HepG2 (cell line): ENCODE data around the gene SLC16A3. TPM values are rescaled to one million over a fixed set of nuclear protein-coding genes. Genes with fewer than 3 reads are reported as not detected.
A peak's percentile ranks its signal among the peaks of the same experiment; 100 is the strongest.

Source experiments
- ELF3 ChIP-seq: IDR thresholded peaks from 2 replicates; pipeline ENCODE4 v1.6.1; 2016; ENCODE audit warnings: missing genetic modification reagents, missing compliant biosample characterization
- FOXA1 ChIP-seq, 2 experiments: fragments of 450-650 bp in 1 of 2; sonication (generic) in 1 of 2; formaldehyde crosslinking in 1 of 2; IDR thresholded peaks; 2 replicates each; pipeline versions ENCODE4 v1.4.0 to v1.6.1; 2016 to 2020; ENCODE audit warnings: missing genetic modification reagents in 1 of 2
- KDM4B ChIP-seq: sonication (generic); formaldehyde crosslinking; IDR thresholded peaks from 2 replicates; pipeline ENCODE4 v1.4.0; 2020; ENCODE audit warnings: missing genetic modification reagents
- KLF13 ChIP-seq: sonication (generic); formaldehyde crosslinking; IDR thresholded peaks from 2 replicates; pipeline ENCODE4 v1.4.0; 2020; ENCODE audit warnings: mild to moderate bottlenecking, missing genetic modification reagents
- KMT2B ChIP-seq: IDR thresholded peaks from 2 replicates; pipeline ENCODE4 v1.6.1; 2016; ENCODE audit warnings: missing genetic modification reagents, missing compliant biosample characterization
- MEF2D ChIP-seq: sonication (generic); formaldehyde crosslinking; IDR thresholded peaks from 2 replicates; pipeline ENCODE4 v1.5.1; 2020; ENCODE audit warnings: mild to moderate bottlenecking, missing genetic modification reagents
- SAP130 ChIP-seq: IDR thresholded peaks from 2 replicates; pipeline ENCODE4 v1.6.1; 2016; ENCODE audit warnings: low read depth
- SETDB1 ChIP-seq: sonication (generic); formaldehyde crosslinking; IDR thresholded peaks from 2 replicates; pipeline ENCODE4 v1.5.1; 2020; ENCODE audit warnings: missing genetic modification reagents, mild to moderate bottlenecking, borderline replicate concordance
- SKI ChIP-seq: fragments of 450-650 bp; IDR thresholded peaks from one replicate; pipeline ENCODE4 v1.6.1; 2018; ENCODE audit warnings: mild to moderate bottlenecking; ENCODE audit not compliant: partially characterized antibody
- ZBTB7B ChIP-seq: sonication (generic); formaldehyde crosslinking; IDR thresholded peaks from 2 replicates; pipeline ENCODE4 v1.4.0; 2020; ENCODE audit warnings: missing genetic modification reagents
- ZEB1 ChIP-seq: IDR thresholded peaks from 2 replicates; pipeline ENCODE4 v1.6.1; 2012; ENCODE audit warnings: mild to moderate bottlenecking, low read depth, inconsistent platforms; ENCODE audit not compliant: insufficient replicate concordance
- ZFP62 ChIP-seq: sonication (generic); formaldehyde crosslinking; IDR thresholded peaks from 2 replicates; pipeline ENCODE4 v1.4.0; 2020; ENCODE audit warnings: missing genetic modification reagents
- ZFP82 ChIP-seq: sonication (generic); formaldehyde crosslinking; IDR thresholded peaks from 2 replicates; pipeline ENCODE4 v1.5.1; 2020; ENCODE audit warnings: mild to moderate bottlenecking, missing genetic modification reagents, borderline replicate concordance
- ZFY ChIP-seq: sonication (generic); formaldehyde crosslinking; IDR thresholded peaks from 2 replicates; pipeline ENCODE4 v1.4.0; 2020; ENCODE audit warnings: missing genetic modification reagents
- ZNF136 ChIP-seq: sonication (generic); formaldehyde crosslinking; IDR thresholded peaks from 2 replicates; pipeline ENCODE4 v1.8.1; 2022; ENCODE audit warnings: low read depth, mild to moderate bottlenecking, moderate library complexity, missing genetic modification reagents
- ZNF337 ChIP-seq: sonication (generic); formaldehyde crosslinking; IDR thresholded peaks from 2 replicates; pipeline ENCODE4 v1.5.1; 2020; ENCODE audit warnings: missing genetic modification reagents, low read depth, mild to moderate bottlenecking, borderline replicate concordance
- ZNF557 ChIP-seq: sonication (generic); formaldehyde crosslinking; IDR thresholded peaks from 2 replicates; pipeline ENCODE4 v1.4.0; 2020; ENCODE audit warnings: missing genetic modification reagents
- ZNF75D ChIP-seq: sonication (generic); formaldehyde crosslinking; IDR thresholded peaks from 2 replicates; pipeline ENCODE4 v1.8.1; 2023; ENCODE audit warnings: missing genetic modification reagents, mild to moderate bottlenecking, borderline replicate concordance
- ZNF777 ChIP-seq: sonication (generic); formaldehyde crosslinking; IDR thresholded peaks from 2 replicates; pipeline ENCODE4 v1.4.0; 2020; ENCODE audit warnings: missing genetic modification reagents
- ZSCAN21 ChIP-seq: sonication (generic); formaldehyde crosslinking; IDR thresholded peaks from 2 replicates; pipeline ENCODE4 v1.8.0; 2022; ENCODE audit warnings: mild to moderate bottlenecking, missing genetic modification reagents, moderate library complexity, borderline replicate concordance
- polyA plus RNA-seq, 8 experiments: library from polyadenylated mRNA; depleted of rRNA in 3 of 8; stranded (reverse) in 7 of 8; unstranded in 1 of 8; fragments of >200 nt; fragmentation: Illumina TruSeq in 4 of 8; extraction: Trizol in 4 of 8; gene quantifications; 2 replicates each; pipeline versions ENCODE4 v1.2.1 to v1.2.3, GENCODE V29; 2011 to 2016; ENCODE audit warnings: low read depth in 4 of 8, missing spikeins in 1 of 8, mixed read lengths in 1 of 8; ENCODE audit not compliant: insufficient read depth in 1 of 8
- total RNA-seq, 5 experiments: library from RNA; depleted of rRNA; stranded (reverse); fragments of >200 nt; fragmentation: Illumina TruSeq; extraction: Trizol; gene quantifications; 2 replicates each; pipeline ENCODE4 v1.2.3, GENCODE V29; 2016; ENCODE audit warnings: low read depth in 1 of 5
- TF ChIP-seq, protein P1 (sequence below): sonication (generic); formaldehyde crosslinking; IDR thresholded peaks from 2 replicates; pipeline ENCODE4 v1.8.0; 2023; ENCODE audit warnings: mild to moderate bottlenecking, missing genetic modification reagents
- TF ChIP-seq, protein P2 (sequence below), 2 experiments: sonication (generic) in 1 of 2; formaldehyde crosslinking in 1 of 2; IDR thresholded peaks; 2 replicates each; pipeline versions ENCODE4 v1.4.0 to v1.6.1; 2018 to 2020; ENCODE audit warnings: missing genetic modification reagents in 2 of 2, borderline replicate concordance in 1 of 2, low read depth in 1 of 2, mild to moderate bottlenecking in 1 of 2, missing biosample characterization in 1 of 2
- TF ChIP-seq, protein P3 (sequence below): sonication (generic); formaldehyde crosslinking; IDR thresholded peaks from 2 replicates; pipeline ENCODE4 v1.4.0; 2020; ENCODE audit warnings: missing genetic modification reagents, borderline replicate concordance
- TF ChIP-seq, protein P4 (sequence below): sonication (generic); formaldehyde crosslinking; IDR thresholded peaks from 2 replicates; pipeline ENCODE4 v1.5.0; 2020; ENCODE audit warnings: mild to moderate bottlenecking, missing genetic modification reagents

SLC16A3 gene
- total and polyA plus RNA-seq, 2 of the 13 experiments (the other 11 are each of a cell fraction or from before 2014, with no cell fraction given), result 242 to 349 TPM

DNA sequence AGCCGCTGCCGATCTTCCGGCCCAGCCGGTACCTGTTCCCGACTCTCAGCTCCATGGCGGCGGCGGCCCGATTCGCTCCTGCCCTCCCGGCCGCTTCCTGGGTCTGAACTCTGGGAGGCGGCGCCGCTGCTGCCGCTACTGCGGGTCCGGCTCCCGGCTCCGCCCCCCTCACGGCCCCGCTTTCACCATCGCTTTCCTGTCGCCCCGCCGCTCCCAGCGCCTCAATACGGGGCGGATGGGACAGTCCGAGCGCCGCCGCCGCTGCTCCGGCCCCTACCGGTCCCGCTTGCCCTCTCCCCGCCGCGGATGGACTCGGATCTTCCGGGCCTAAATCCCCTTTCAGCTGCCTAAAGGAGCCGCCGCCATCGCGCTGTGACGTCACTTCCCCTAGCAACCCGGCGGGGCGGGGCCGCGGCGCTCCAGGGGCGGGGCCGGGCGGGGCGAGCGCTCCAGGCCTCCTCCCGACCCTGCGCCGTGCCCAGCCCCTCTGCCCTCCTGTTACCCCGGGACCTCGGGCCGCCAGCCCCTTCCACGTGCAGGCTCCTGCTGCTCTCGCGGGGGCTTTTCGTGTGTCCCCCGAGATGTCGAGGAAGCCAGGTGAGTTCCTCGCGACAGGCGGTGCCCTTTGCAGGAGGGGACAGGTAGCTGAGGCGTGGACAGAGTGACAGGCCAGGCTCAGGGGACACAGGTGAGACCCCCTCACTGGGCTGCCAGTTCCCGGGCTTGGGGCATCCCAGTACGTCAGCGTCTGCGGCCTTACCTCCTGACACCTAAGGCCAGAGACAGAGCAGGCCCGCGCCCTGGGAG lies 44.7 kb downstream of the SLC16A3 start, which contains the start of gene CSNK1D (continued):
- TF ChIP-seq, protein P1, sequence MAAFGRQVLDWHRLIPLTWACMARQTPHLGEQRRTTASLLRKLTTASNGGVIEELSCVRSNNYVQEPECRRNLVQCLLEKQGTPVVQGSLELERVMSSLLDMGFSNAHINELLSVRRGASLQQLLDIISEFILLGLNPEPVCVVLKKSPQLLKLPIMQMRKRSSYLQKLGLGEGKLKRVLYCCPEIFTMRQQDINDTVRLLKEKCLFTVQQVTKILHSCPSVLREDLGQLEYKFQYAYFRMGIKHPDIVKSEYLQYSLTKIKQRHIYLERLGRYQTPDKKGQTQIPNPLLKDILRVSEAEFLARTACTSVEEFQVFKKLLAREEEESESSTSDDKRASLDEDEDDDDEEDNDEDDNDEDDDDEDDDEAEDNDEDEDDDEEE (CRISPR knock-in tag), result peak; percentile 90
- TF ChIP-seq, protein P2, sequence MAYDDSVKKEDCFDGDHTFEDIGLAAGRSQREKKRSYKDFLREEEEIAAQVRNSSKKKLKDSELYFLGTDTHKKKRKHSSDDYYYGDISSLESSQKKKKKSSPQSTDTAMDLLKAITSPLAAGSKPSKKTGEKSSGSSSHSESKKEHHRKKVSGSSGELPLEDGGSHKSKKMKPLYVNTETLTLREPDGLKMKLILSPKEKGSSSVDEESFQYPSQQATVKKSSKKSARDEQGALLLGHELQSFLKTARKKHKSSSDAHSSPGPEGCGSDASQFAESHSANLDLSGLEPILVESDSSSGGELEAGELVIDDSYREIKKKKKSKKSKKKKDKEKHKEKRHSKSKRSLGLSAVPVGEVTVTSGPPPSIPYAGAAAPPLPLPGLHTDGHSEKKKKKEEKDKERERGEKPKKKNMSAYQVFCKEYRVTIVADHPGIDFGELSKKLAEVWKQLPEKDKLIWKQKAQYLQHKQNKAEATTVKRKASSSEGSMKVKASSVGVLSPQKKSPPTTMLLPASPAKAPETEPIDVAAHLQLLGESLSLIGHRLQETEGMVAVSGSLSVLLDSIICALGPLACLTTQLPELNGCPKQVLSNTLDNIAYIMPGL (CRISPR knock-in tag; IDR thresholded peaks at IDR 0.05; ENCODE audit: borderline replicate concordance in 1 of 2, low read depth in 1 of 2), result peak; percentile 73 to 91; a peak in 3 of 4 replicates
- peak; percentile 85 for TF ChIP-seq ZSCAN21
- TF ChIP-seq ZNF337 (CRISPR knock-in tag), result peak; percentile 96; the same call in 1 of the 2 replicates
- TF ChIP-seq, protein P3, sequence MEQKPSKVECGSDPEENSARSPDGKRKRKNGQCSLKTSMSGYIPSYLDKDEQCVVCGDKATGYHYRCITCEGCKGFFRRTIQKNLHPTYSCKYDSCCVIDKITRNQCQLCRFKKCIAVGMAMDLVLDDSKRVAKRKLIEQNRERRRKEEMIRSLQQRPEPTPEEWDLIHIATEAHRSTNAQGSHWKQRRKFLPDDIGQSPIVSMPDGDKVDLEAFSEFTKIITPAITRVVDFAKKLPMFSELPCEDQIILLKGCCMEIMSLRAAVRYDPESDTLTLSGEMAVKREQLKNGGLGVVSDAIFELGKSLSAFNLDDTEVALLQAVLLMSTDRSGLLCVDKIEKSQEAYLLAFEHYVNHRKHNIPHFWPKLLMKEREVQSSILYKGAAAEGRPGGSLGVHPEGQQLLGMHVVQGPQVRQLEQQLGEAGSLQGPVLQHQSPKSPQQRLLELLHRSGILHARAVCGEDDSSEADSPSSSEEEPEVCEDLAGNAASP, result peak; percentile 79
- peak; percentile 62 for TF ChIP-seq SKI
- 0 out of 2 replicates have a peak, but pooled peaks have one; percentile 68 for TF ChIP-seq ZNF557 (CRISPR knock-in tag)
- no peak for TF ChIP-seq MEF2D (CRISPR knock-in tag)
- TF ChIP-seq ZFY (CRISPR knock-in tag), result peak; percentile 98
- TF ChIP-seq ELF3 (CRISPR knock-in tag), result peak; percentile 74
- TF ChIP-seq ZFP82 (CRISPR knock-in tag), result peak; percentile 93
- TF ChIP-seq KLF13 (CRISPR knock-in tag), result peak; percentile 59; the same call in 1 of the 2 replicates
- peak; percentile 75; the same call in 1 of the 2 replicates for TF ChIP-seq ZBTB7B (CRISPR knock-in tag)
- TF ChIP-seq SETDB1 (CRISPR knock-in tag), result no peak
- peak; percentile 93; the same call in 1 of the 2 replicates for TF ChIP-seq ZNF75D (CRISPR knock-in tag)
- TF ChIP-seq ZNF136 (CRISPR knock-in tag), result peak; percentile 84; the same call in 1 of the 2 replicates
- TF ChIP-seq FOXA1 (IDR thresholded peaks at IDR 0.05), result no peak
- TF ChIP-seq FOXA1 (CRISPR knock-in tag; IDR thresholded peaks at IDR 0.05), result no peak
- TF ChIP-seq SAP130 (CRISPR knock-in tag), result peak; percentile 90
- peak; percentile 80; the same call in 1 of the 2 replicates for TF ChIP-seq KDM4B (CRISPR knock-in tag)
- TF ChIP-seq KMT2B (CRISPR knock-in tag), result peak; percentile 73
- TF ChIP-seq ZFP62, result no peak
- peak; percentile 31; the same call in 1 of the 2 replicates for TF ChIP-seq ZNF777 (CRISPR knock-in tag)
- TF ChIP-seq, protein P4, sequence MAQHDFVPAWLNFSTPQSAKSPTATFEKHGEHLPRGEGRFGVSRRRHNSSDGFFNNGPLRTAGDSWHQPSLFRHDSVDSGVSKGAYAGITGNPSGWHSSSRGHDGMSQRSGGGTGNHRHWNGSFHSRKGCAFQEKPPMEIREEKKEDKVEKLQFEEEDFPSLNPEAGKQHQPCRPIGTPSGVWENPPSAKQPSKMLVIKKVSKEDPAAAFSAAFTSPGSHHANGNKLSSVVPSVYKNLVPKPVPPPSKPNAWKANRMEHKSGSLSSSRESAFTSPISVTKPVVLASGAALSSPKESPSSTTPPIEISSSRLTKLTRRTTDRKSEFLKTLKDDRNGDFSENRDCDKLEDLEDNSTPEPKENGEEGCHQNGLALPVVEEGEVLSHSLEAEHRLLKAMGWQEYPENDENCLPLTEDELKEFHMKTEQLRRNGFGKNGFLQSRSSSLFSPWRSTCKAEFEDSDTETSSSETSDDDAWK (CRISPR knock-in tag), result no peak
- peak; percentile 79 for TF ChIP-seq ZEB1
